Fibroblast of skin of scalp (primary cell): ENCODE data around the gene SLX1A.
"Not testable (repeated sequence)": the region's sequence is repeated elsewhere in the genome, so short reads cannot be mapped to it uniquely, and the experiment has no call there.

Experiments used
- DNase-seq: peaks from one replicate; pipeline ENCODE4 v3.0.0-alpha.2; 2013

SLX1A gene

DNA sequence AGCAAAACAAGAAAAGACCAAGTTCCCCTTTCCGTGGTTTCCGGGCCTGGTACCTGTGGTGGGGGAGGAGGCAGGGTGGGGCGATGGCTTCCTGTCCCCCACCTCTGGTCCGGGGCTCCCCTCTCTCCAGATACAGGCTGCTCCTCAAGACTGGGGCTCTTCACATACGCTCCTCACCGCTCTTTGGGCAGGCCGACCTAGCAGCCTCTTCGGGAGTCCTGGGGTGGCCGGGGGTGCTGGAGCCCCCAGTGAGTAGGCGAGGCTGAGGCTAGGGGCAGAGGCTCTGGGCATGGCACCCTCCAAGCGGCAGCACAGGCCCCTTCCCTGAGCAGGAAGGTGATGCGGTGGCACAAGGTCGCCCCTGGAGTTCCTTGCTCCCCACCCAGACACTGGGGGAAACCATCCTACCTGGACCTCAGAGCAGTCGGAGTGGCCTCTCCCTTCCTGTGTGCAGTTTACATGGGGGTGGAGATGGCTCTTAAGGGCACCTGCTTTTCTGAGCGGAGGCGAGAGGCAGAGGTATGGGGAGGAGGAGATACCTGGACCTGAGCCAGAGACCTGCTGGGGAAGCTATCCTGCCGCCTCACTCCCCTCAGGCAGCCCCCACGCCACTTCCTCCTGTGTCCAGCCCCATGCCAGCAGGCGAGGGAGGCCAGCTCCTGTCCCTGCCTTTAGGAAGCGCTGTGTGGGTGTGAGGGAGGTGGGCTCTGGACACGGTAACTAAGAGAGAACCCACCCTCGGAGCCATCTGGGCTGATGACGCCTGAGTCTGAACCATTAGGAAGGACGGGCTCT, 9.4 kb upstream of the SLX1A start:
- no peak for DNase-seq

DNA sequence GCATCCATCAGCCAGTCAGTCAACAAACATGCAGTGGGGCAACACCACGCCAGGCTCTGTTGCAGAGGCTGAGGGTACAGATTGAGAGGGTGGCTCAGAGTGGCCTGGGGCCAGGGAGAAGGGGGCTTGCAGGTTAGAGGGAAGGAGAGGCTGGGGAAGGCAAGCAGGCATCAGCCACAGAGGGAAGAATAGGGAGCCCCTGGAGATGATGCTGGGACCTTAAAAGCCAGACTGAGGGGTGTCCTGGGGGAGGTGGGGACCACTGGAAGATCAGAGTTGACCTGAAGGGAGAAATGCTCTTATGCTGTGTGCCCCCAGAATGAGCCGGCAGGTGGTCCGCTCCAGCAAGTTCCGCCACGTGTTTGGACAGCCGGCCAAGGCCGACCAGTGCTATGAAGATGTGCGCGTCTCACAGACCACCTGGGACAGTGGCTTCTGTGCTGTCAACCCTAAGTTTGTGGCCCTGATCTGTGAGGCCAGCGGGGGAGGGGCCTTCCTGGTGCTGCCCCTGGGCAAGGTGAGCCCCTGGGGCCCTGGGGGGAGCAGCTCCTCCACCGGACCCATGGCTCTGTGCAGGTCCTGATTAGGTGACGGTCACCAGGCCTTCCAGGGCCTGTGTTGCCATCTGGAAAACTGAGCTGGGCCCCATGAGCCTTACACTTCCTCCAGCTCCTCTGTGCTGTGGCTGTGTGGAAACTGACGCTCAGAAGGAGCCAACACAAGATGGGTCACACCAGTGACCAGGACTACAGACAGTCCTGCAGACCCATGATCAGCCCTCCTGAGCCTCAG, 8.6 kb upstream of the SLX1A start:
- no peak for DNase-seq

DNA sequence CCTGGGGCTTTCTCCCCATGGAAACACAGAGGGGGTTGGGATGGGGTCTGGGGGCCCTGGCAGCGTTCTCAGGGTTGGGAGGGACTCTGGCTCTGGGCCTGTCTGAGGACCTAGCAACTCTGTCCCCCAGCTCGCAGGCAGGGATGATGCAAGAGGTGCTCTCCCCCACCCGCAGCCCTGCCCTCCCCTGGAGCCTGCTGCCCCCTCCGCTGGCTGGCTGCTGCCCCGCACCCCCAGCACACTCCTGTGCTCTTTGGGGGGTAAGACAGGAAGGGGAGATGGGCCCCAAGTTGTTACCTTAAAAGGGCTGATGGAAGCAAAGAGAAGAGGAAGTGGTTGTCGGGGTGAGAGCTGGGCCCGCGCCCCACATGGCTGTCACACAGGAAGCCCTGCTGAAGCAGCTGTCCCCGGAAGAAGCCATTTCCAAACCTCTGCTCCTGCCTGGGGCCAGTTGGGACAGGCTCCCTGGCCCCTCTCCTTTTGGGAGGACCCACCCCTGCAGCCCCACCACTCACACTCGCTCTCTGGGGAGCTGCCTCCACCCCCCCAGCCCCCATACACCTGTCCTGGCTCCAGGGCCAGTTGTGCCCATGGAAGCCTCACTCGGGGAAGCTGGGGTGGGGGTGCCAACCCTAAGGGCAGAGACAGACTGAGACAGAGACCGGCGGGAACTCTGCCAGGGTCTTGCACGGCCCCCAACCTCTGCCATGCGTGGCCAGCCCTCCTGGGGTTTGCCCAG, 7.8 kb upstream of the SLX1A start:
- no peak for DNase-seq

DNA sequence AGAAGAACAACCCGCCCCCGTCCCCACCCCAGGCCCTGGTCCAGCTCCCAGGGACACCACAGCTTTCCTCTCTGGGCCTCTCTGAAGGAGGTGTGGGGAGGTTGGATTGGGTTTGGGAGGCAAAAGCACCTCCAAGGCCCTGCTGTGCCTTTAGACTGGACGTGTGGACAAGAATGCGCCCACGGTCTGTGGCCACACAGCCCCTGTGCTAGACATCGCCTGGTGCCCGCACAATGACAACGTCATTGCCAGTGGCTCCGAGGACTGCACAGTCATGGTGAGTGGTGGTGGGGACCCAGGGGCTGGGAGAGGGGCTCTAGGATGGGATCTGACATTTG, 7.3 kb upstream of the SLX1A start:
- no peak for DNase-seq

- DNase-seq, result peak; percentile 29
Observed at GRCh38 chr16:30186782-30187555, 6.7 kb upstream of the SLX1A start.

DNA sequence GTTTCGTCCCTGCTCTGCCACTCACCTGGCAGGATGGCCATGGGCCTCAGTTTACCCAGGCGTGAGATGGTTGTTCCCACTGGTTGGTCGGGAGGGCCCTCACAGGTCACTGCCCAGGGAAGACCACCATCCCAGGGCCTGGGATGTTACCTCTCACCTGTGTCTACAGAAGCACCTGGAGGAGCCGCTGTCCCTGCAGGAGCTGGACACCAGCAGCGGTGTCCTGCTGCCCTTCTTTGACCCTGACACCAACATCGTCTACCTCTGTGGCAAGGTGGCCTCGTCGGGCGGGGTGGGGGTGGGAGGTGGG, 6.2 kb upstream of the SLX1A start:
- DNase-seq, result no peak

- DNase-seq, result no peak
Observed at GRCh38 chr16:30187971-30188561, 5.6 kb upstream of the SLX1A start.

DNA sequence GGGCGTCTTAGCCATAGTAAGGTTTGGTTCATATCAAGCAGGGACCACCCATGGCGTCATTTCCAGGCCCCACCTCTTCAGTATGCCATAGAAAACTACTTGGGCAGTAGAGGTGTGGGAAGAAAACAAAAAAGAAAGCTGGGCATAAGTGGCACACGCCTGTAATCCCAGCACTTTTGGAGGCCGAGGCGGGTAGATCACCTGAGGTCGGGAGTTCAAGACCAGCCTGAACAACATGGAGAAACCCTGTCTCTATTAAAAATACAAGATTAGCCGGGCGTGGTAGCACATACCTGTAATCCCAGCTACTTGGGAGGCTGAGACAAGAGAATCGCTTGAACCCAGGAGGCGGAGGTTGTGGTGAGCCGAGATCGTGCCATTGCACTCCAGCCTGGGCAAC, 2.5 kb upstream of the SLX1A start:
- not testable (repeated sequence) for DNase-seq

DNA sequence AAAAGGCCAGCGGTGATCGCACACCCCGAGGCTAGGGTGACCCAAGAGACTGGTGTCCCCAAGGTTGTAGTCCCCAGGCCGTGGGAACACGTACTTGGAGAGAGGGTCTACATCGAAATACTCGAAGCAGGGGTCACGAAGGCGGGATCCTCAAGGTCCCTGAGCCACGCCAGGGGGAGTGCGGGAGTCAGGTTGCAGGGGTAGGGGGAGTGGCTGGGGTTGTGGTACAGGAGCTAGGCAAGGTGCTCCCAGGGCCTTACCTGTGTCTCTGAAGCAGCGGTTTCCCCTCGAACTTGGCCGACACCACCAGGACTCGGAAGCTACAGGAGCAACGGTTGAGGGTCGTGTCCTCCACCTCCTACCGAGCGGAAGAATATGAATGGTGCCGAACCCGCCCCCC, 577 bp upstream of the SLX1A start:
- not testable (repeated sequence) for DNase-seq

DNA sequence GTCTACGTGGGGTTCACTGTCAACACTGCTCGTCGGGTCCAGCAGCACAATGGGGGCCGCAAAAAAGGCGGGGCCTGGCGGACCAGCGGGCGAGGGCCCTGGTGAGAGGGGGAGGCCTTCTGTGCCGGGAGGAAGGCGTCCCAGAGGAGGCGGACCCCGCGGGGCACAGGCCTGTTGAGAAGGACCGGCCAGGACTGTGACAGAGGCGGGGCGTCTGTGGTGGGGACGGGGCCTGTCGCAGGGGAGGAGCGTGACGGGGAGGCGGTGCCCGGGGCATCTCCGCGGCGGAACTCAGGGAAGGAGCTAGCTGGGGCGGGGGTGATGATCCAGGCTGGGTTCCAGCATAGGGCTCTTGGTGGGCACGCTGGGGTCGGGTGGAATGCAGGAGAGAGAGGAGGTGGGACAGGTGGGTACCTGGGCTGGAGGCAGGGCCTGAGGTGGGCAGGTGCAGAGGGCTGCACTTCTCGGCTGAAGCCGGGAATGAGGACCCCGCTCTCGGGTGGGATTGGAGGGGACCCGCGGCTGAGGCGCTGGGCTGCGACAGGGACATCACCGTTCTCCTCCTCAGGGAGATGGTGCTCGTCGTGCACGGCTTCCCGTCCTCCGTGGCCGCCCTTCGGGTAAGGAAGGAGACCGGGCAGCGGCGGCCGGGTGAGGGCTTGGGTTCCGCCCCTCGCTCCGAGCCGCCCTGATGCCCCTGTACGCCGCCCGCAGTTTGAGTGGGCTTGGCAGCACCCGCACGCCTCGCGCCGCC, 674 bp downstream of the SLX1A start:
- DNase-seq, result not testable (repeated sequence)

- not testable (repeated sequence) for DNase-seq
Observed at GRCh38 chr16:30197001-30197400, 3.3 kb downstream of the SLX1A start.

DNA sequence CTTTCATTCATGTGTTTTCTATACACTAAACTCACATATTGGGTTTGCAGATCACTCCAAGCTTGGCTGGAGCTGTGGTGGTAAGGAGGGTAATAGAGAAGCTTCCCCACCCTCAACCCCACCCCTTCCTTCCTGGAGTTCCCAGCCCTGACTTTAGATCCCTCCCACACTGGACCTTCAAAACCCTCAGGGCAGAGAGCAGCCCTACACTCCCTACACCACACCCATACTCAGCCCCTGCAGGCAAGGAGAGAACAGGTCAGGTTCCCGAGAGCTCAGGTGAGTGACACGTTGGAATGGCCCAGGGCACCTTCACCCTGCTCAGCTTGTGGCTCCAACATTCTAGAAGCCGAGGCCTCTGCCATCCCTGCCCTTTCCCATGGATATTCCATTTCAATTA, 5.4 kb downstream of the SLX1A start, which contains the start of gene SULT1A3:
SULT1A3 (plus strand) TSS at position 207 of the 400 bp plus-strand sequence. CDS start 1,474 bp downstream, outside the sequence.
- not testable (repeated sequence) for DNase-seq

DNA sequence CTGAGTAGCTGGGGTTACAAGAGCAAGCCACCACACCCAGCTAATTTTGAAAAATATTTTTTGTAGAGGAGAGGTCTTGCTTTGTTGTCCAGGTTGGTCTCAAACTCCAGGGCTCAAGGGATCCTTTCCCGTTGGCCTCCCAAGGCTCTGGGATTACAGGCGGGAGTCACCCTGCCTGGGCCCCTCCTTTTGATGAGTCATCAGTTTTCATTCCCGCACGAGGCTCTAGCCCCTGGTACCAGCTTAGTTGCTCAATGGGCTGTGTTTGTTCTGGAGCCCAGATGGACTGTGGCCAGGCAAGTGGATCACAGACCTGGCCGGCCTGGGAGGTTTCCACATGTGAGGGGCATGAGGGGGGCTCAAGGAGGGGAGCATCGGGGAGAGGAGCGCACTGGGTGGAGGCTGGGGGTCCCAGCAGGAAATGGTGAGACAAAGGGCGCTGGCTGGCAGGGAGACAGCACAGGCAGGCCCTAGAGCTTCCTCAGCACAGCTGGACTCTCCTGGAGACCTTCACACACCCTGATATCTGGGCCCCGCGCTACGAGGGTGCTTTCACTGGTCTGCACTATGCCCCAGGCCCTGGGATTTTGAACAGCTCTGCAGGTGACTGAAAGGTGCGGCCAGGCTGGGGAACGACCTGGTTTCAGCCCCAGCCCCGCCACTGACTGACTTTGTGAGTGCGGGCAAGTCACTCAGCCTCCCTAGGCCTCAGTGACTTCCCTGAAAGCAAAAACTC, 6.1 kb downstream of the SLX1A start:
- DNase-seq, result not testable (repeated sequence)

GRCh38 chr16:30205541-30206236, 12.0 kb downstream of the SLX1A start:
- DNase-seq, result not testable (repeated sequence)

- DNase-seq, result not testable (repeated sequence)
Observed at GRCh38 chr16:30206252-30206651, 12.6 kb downstream of the SLX1A start.

DNA sequence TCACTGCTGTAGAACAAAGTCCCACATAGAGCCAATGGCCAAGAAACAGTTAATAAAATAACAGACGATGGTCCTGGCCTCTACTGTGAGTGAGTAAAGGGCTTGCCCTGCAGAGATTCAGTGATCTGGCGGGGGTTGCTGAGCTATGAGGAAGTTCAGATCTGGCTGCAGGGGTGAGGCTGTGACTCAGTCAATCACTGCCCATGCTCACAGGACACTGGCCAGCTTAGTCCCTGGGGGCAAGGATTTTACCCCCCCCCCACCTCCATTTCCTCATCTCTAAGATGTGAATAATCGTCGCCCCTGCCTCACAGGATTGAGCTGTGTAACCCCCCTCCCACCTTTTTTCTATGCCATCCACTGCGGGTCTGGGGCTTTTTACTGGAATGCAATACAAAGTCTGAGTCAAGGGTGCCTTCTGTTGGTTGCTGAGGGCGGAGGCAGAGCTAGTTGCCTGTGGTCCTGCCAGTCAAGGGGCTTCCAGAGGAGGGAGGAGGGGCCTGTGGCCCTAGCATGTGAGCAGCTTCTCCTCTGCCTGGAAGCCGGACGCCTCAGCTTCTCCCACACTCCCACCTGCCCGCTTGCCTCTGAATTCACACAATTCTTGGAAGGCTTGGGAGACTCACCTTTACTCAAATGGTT, 13.5 kb downstream of the SLX1A start:
- DNase-seq, result not testable (repeated sequence)

DNA sequence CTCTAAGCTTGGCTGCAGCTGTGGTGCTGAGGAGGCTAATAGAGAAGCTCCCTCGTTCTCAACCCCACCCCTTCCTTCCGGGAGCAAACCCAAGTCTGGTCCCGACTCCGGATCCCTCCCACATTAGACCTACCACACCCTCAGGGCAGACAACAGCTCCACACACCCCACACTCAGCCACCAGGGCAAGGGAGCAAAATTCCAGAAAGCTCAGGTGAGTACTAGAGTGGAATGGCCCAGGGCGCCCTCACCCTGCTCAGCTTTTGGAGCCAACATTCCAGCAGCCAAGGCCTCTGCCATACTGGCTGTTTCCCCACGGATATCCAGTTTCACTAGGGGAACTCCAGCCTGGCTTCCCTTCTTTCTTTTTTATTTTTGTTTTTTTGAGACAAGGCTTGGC, 15.4 kb downstream of the SLX1A start:
- DNase-seq, result not testable (repeated sequence)

- DNase-seq, result not testable (repeated sequence)
Observed at GRCh38 chr16:30211414-30211813, 17.7 kb downstream of the SLX1A start.

DNA sequence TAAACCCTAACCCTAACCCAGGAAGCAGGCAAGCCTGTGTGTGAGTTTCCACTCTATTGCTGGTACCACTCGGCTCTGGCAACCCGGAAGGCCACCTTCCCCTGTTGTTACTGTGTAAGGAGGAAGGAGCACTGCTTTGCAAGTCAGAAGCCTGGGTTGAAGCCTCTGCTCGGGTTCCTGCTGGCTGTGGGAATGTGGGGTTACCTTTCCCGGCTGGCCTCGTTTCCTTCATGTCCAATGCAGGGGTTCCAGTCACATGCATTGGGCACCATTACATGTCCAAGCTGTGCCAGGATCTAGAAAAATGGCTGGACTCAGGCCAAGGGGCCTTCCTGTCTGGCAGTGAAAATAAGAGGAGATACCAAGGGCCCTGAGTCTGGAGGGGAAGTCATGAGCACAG, 23.4 kb downstream of the SLX1A start:
- not testable (repeated sequence) for DNase-seq
